Measurements from ENCODE around the gene DNER.

The DNER gene

GRCh38 chr2:229689307-229689839 is 25.0 kb downstream of the DNER start:
- no peak for TF ChIP-seq GABPA (IDR thresholded peaks at IDR 0.05; ENCODE audit: low read depth)
- no peak for TF ChIP-seq CTCF (IDR thresholded peaks at IDR 0.05; ENCODE audit: insufficient read depth, low read length)
- no peak for TF ChIP-seq SPI1 (IDR thresholded peaks at IDR 0.05; ENCODE audit: borderline replicate concordance, low read depth)
- no peak for TF ChIP-seq POLR2AphosphoS5 (IDR thresholded peaks at IDR 0.05; ENCODE audit: low read depth)
- no peak for TF ChIP-seq REST (IDR thresholded peaks at IDR 0.05; ENCODE audit: insufficient replicate concordance, low read depth)
- H3K27ac ChIP-seq (replicated peaks) = no peak overlapping the region
- DNase-seq (ENCODE audit: low read depth in 1 of 2, low spot score in 1 of 2) = no peak
- no peak overlapping the region for H3K4me3 ChIP-seq (replicated peaks; ENCODE audit: insufficient read depth, low read length)
- H3K27me3 ChIP-seq (ENCODE audit: insufficient read depth, poor library complexity, severe bottlenecking) = no peaks in the 10 kb centered on the region

- Histone ChIP-seq H3K4me3 (replicated peaks; ENCODE audit: insufficient read depth, low read length) (no peak overlapping the region), H3K27ac (replicated peaks) (no peak overlapping the region), H3K27me3 (ENCODE audit: insufficient read depth, poor library complexity, severe bottlenecking) (no peaks in the 10 kb centered on the region)
- DNase-seq (ENCODE audit: low read depth in 1 of 2, low spot score in 1 of 2) = no peak
- TF ChIP-seq REST (IDR thresholded peaks at IDR 0.05; ENCODE audit: insufficient replicate concordance, low read depth) = no peak
- TF ChIP-seq POLR2AphosphoS5 (IDR thresholded peaks at IDR 0.05; ENCODE audit: low read depth) = no peak
- no peak for TF ChIP-seq GABPA (IDR thresholded peaks at IDR 0.05; ENCODE audit: low read depth)
- TF ChIP-seq SPI1 (IDR thresholded peaks at IDR 0.05; ENCODE audit: borderline replicate concordance, low read depth) = no peak
- no peak for TF ChIP-seq CTCF (IDR thresholded peaks at IDR 0.05; ENCODE audit: insufficient read depth, low read length)
These were observed 26.2 kb downstream of the DNER start for GRCh38 chr2:229688141-229688540.

- DNase-seq (ENCODE audit: low read depth in 1 of 2, low spot score in 1 of 2) = no peak
- TF ChIP-seq POLR2AphosphoS5 (IDR thresholded peaks at IDR 0.05; ENCODE audit: low read depth) (no peak), SPI1 (IDR thresholded peaks at IDR 0.05; ENCODE audit: borderline replicate concordance, low read depth) (no peak), CTCF (IDR thresholded peaks at IDR 0.05; ENCODE audit: insufficient read depth, low read length) (no peak), REST (IDR thresholded peaks at IDR 0.05; ENCODE audit: insufficient replicate concordance, low read depth) (no peak), GABPA (IDR thresholded peaks at IDR 0.05; ENCODE audit: low read depth) (no peak)
- no peaks in the 10 kb centered on the region for H3K27me3 ChIP-seq (ENCODE audit: insufficient read depth, poor library complexity, severe bottlenecking)
- H3K4me3 ChIP-seq (replicated peaks; ENCODE audit: insufficient read depth, low read length) = no peak overlapping the region
- H3K27ac ChIP-seq (replicated peaks) = no peak overlapping the region
These were observed 28.0 kb downstream of the DNER start for GRCh38 chr2:229686122-229686919.
